ENCODE measurements around the gene FARP2. TPM values are rescaled to one million over a fixed set of nuclear protein-coding genes. Genes with fewer than 3 reads are reported as not detected.

Gene FARP2
- total and polyA plus RNA-seq, 2 of the 13 experiments (the other 11 are each of a cell fraction or from before 2014, with no cell fraction given): 28.0 to 45.4 TPM

GRCh38 chr2:241509155-241509784 is 153.2 kb downstream of the FARP2 start (continued):
- TF ChIP-seq FOXA1 (IDR thresholded peaks at IDR 0.05) (no peak), FOXA1 (CRISPR knock-in tag; IDR thresholded peaks at IDR 0.05) (no peak), CEBPB (IDR thresholded peaks at IDR 0.05; ENCODE audit: borderline replicate concordance, low read depth, low read length) (no peak), ZBTB39 (CRISPR knock-in tag; IDR thresholded peaks at IDR 0.05) (peak; percentile 80), ZNF512 (CRISPR knock-in tag; IDR thresholded peaks at IDR 0.05) (no peak), HNRNPH1 (optimal IDR thresholded peaks at IDR 0.05; ENCODE audit: low read depth, low read length) (no peak), MTF1 (CRISPR knock-in tag; IDR thresholded peaks at IDR 0.05) (no peak), PRPF4 (IDR thresholded peaks at IDR 0.05; ENCODE audit: low read depth, low read length, poor library complexity, severe bottlenecking) (no peak), SATB2 (CRISPR knock-in tag; IDR thresholded peaks at IDR 0.05) (no peak), NFIC (IDR thresholded peaks at IDR 0.05; ENCODE audit: low read length) (no peak), LRRFIP1 (CRISPR knock-in tag; conservative IDR thresholded peaks at IDR 0.05) (no peak), PATZ1 (CRISPR knock-in tag; IDR thresholded peaks at IDR 0.05) (no peak; the same call in 1 of the 2 replicates), FOXO4 (CRISPR knock-in tag; conservative IDR thresholded peaks at IDR 0.05) (peak; percentile 75; the same call in 1 of the 2 replicates), PHF21A (CRISPR knock-in tag; IDR thresholded peaks at IDR 0.05) (no peak), KDM5B (CRISPR knock-in tag; IDR thresholded peaks at IDR 0.05; ENCODE audit: borderline replicate concordance) (no peak), ZBTB2 (CRISPR knock-in tag; IDR thresholded peaks at IDR 0.05; ENCODE audit: low read depth) (no peak), ZNF816 (CRISPR knock-in tag; IDR thresholded peaks at IDR 0.05; ENCODE audit: borderline replicate concordance) (peak; percentile 91; the same call in 1 of the 2 replicates), ZIK1 (CRISPR knock-in tag; IDR thresholded peaks at IDR 0.05; ENCODE audit: borderline replicate concordance, low read depth) (no peak), NKX3-1 (CRISPR knock-in tag; IDR thresholded peaks at IDR 0.05) (no peak)

Measured in HepG2 (cell line).